Measurements from ENCODE around the gene TBC1D9B.
A peak's percentile ranks its signal among the peaks of the same experiment; 100 is the strongest.

TBC1D9B gene

DNA sequence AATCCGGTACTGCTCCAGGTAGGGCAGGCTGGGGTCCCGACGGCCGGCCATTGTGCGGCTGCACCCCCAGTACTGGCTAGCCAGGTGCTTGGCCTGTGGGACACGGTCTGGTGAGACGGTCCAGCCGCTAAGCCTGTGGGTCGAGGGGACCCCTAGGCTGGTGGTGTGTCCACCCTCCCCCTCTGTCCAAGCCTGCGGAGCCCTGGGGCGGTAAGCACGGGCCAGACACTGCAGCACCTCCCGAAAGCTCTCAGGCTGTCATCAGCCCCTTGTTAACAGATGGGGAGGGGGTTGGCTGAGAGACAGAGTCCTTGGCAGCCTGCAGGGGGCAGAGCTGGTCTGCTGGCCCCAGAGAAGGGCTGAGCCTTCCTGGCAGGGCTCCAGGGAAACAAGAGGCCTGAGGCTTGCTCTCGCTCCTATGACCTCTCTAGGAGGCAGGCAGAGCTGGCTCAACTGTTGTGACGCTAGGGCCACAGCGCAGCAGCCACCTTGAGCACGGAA lies 37.2 kb downstream of the TBC1D9B start:
- Histone ChIP-seq H3K4ac (ENCODE audit: low read depth in 1 of 2, low read length in 2 of 2) (no peak overlapping the region), H2BK5ac (ENCODE audit: low read depth, low read length, poor library complexity, severe bottlenecking) (no peak overlapping the region), H3K4me1 (ENCODE audit: control insufficient read depth, insufficient read depth, low read depth, low read length) (peaks cover 9% of the 10 kb centered on the region), H2AK5ac (ENCODE audit: low read length, severe bottlenecking) (no peak overlapping the region), H3K36me3 (ENCODE audit: control insufficient read depth in 1 of 2, insufficient read depth in 2 of 2, low read depth in 1 of 2, low read length in 2 of 2) (peaks cover 92% of the 10 kb centered on the region in 2 experiments), H3K9me3 (ENCODE audit: control insufficient read depth, low read length) (no peaks in the 10 kb centered on the region), H2BK120ac (ENCODE audit: low read depth, low read length) (no peak overlapping the region), H3K4me2 (ENCODE audit: low read length, poor library complexity, severe bottlenecking) (no peak overlapping the region), H3K14ac (ENCODE audit: low read length in 2 of 2) (no peak overlapping the region), H3K18ac (ENCODE audit: low read depth in 1 of 2, low read length in 2 of 2) (no peak overlapping the region), H3K27ac (ENCODE audit: low read length, poor library complexity, severe bottlenecking) (no peak overlapping the region), H3K79me1 (replicated peaks; ENCODE audit: low read length, poor library complexity, severe bottlenecking) (peaks cover 4% of the 10 kb centered on the region), H3K4me3 (ENCODE audit: insufficient read depth in 1 of 2, low read depth in 1 of 2, low read length in 2 of 2) (no peak overlapping the region), H3K27me3 (ENCODE audit: control insufficient read depth in 1 of 2, insufficient read depth in 1 of 2, low read length in 2 of 2) (no peaks in the 10 kb centered on the region), H2AFZ (ENCODE audit: low read depth, low read length) (no peak overlapping the region), H3K23ac (ENCODE audit: low read length in 2 of 2) (no peak overlapping the region), H3K9ac (ENCODE audit: low read length) (no peak overlapping the region), H4K91ac (ENCODE audit: low read length) (no peak overlapping the region), H4K8ac (ENCODE audit: low read length) (no peak overlapping the region), H2BK15ac (ENCODE audit: low read depth, poor library complexity, severe bottlenecking) (no peak overlapping the region), H2BK12ac (ENCODE audit: low read length in 2 of 2) (no peak overlapping the region)
- DNase-seq = peak; percentile 55
- 94% methylated on average over 17 of the region's 17 CpGs for WGBS

DNA sequence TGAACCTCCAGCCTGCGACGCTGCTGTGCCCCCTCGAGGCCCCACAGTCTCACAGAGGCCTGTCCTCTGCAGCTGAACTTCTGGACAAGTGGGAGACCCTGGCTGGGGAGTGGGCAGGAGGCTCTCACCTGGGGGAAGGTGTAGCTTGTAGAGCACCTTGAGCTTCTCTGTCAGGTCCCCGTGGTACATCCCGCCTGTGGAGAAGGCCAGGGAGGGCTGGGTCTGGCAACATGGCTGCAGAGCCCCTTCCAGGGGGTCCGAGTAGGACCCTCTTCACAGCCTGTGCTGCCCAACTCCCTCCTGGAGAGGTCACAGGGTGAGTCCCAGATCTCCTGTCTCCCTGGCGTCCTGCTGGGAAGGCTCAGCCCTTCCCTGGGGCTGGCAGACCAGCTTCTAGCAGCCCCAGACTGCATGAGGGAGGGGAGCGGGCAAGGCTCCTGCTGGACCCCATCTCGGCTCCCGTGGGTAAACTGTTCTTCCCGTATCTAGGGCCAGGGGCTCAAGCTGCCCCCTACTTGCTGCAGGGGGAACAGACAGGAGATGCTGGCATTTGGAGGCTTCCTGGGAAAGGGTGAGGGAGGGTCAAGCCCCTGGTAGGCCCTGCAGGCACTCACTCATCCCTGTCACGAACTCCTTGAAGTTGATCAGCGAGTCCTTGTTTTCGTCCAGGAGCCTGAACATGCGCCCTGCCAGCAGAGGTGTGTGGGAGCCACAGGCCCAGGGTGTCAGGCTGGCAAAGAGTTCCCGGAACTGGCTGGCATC lies 37.9 kb downstream of the TBC1D9B start:
- no peak overlapping the region for H3K27ac ChIP-seq (ENCODE audit: low read length, poor library complexity, severe bottlenecking)
- H3K36me3 ChIP-seq (ENCODE audit: control insufficient read depth in 1 of 2, insufficient read depth in 2 of 2, low read depth in 1 of 2, low read length in 2 of 2) = peaks cover 92% of the 10 kb centered on the region in 2 experiments
- H2BK5ac ChIP-seq (ENCODE audit: low read depth, low read length, poor library complexity, severe bottlenecking) = no peak overlapping the region
- no peak overlapping the region for H3K4ac ChIP-seq (ENCODE audit: low read depth in 1 of 2, low read length in 2 of 2)
- peaks cover 9% of the 10 kb centered on the region for H3K4me1 ChIP-seq (ENCODE audit: control insufficient read depth, insufficient read depth, low read depth, low read length)
- H4K91ac ChIP-seq (ENCODE audit: low read length) = no peak overlapping the region
- no peak overlapping the region for H2AK5ac ChIP-seq (ENCODE audit: low read length, severe bottlenecking)
- no peak overlapping the region for H3K14ac ChIP-seq (ENCODE audit: low read length in 2 of 2)
- H3K18ac ChIP-seq (ENCODE audit: low read depth in 1 of 2, low read length in 2 of 2) = no peak overlapping the region
- peaks cover 3% of the 10 kb centered on the region for H3K79me1 ChIP-seq (replicated peaks; ENCODE audit: low read length, poor library complexity, severe bottlenecking)
- no peak overlapping the region for H2BK120ac ChIP-seq (ENCODE audit: low read depth, low read length)
- no peaks in the 10 kb centered on the region for H3K9me3 ChIP-seq (ENCODE audit: control insufficient read depth, low read length)
- no peak overlapping the region for H2BK12ac ChIP-seq (ENCODE audit: low read length in 2 of 2)
- no peak overlapping the region for H2AFZ ChIP-seq (ENCODE audit: low read depth, low read length)
- H4K8ac ChIP-seq (ENCODE audit: low read length) = no peak overlapping the region
- DNase-seq = no peak
- WGBS = 92% methylated on average over 16 of the region's 16 CpGs
- H3K4me3 ChIP-seq (ENCODE audit: insufficient read depth in 1 of 2, low read depth in 1 of 2, low read length in 2 of 2) = no peak overlapping the region
- no peak overlapping the region for H3K9ac ChIP-seq (ENCODE audit: low read length)
- no peak overlapping the region for H2BK15ac ChIP-seq (ENCODE audit: low read depth, poor library complexity, severe bottlenecking)
- H3K27me3 ChIP-seq (ENCODE audit: control insufficient read depth in 1 of 2, insufficient read depth in 1 of 2, low read length in 2 of 2) = no peaks in the 10 kb centered on the region
- no peak overlapping the region for H3K4me2 ChIP-seq (ENCODE audit: low read length, poor library complexity, severe bottlenecking)
- no peak overlapping the region for H3K23ac ChIP-seq (ENCODE audit: low read length in 2 of 2)

DNA sequence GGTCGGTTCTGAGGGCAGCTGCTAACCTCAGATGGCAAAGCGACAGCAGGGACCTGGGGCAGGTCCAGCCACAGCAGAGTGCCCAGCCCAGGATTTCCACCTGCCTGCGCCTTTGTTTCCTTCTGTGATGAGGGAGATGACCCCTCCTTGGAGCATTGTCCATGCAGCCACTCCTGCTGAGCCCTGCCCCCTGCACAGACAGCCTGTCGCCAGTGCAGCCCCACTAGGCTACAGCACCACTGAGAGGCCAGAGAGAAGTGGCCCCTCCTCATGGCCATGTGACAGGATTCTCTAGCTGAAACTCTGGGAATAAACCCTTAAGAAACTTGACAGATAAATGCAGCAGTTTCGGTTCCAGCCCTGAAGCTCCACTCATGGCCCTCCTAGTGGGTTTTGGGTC lies 38.6 kb downstream of the TBC1D9B start:
- no peak overlapping the region for H3K27ac ChIP-seq (ENCODE audit: low read length, poor library complexity, severe bottlenecking)
- H3K4me3 ChIP-seq (ENCODE audit: insufficient read depth in 1 of 2, low read depth in 1 of 2, low read length in 2 of 2) = no peak overlapping the region
- H2BK5ac ChIP-seq (ENCODE audit: low read depth, low read length, poor library complexity, severe bottlenecking) = no peak overlapping the region
- no peak overlapping the region for H2BK120ac ChIP-seq (ENCODE audit: low read depth, low read length)
- no peaks in the 10 kb centered on the region for H3K9me3 ChIP-seq (ENCODE audit: control insufficient read depth, low read length)
- H3K18ac ChIP-seq (ENCODE audit: low read depth in 1 of 2, low read length in 2 of 2) = no peak overlapping the region
- no peak overlapping the region for H2AK5ac ChIP-seq (ENCODE audit: low read length, severe bottlenecking)
- H3K36me3 ChIP-seq (ENCODE audit: control insufficient read depth in 1 of 2, insufficient read depth in 2 of 2, low read depth in 1 of 2, low read length in 2 of 2) = peaks cover 91 to 92% of the 10 kb centered on the region in 2 experiments
- H3K4me1 ChIP-seq (ENCODE audit: control insufficient read depth, insufficient read depth, low read depth, low read length) = peaks cover 9% of the 10 kb centered on the region
- H3K9ac ChIP-seq (ENCODE audit: low read length) = no peak overlapping the region
- peaks cover 1% of the 10 kb centered on the region for H3K79me1 ChIP-seq (replicated peaks; ENCODE audit: low read length, poor library complexity, severe bottlenecking)
- no peak for DNase-seq
- no peak overlapping the region for H2AFZ ChIP-seq (ENCODE audit: low read depth, low read length)
- no peak overlapping the region for H3K4ac ChIP-seq (ENCODE audit: low read depth in 1 of 2, low read length in 2 of 2)
- no peak overlapping the region for H4K91ac ChIP-seq (ENCODE audit: low read length)
- H3K27me3 ChIP-seq (ENCODE audit: control insufficient read depth in 1 of 2, insufficient read depth in 1 of 2, low read length in 2 of 2) = no peaks in the 10 kb centered on the region
- H3K4me2 ChIP-seq (ENCODE audit: low read length, poor library complexity, severe bottlenecking) = no peak overlapping the region
- 99% methylated on average over 5 of the region's 5 CpGs for WGBS
- H4K8ac ChIP-seq (ENCODE audit: low read length) = no peak overlapping the region
- no peak overlapping the region for H3K14ac ChIP-seq (ENCODE audit: low read length in 2 of 2)
- no peak overlapping the region for H2BK15ac ChIP-seq (ENCODE audit: low read depth, poor library complexity, severe bottlenecking)
- H2BK12ac ChIP-seq (ENCODE audit: low read length in 2 of 2) = no peak overlapping the region
- no peak overlapping the region for H3K23ac ChIP-seq (ENCODE audit: low read length in 2 of 2)

DNA sequence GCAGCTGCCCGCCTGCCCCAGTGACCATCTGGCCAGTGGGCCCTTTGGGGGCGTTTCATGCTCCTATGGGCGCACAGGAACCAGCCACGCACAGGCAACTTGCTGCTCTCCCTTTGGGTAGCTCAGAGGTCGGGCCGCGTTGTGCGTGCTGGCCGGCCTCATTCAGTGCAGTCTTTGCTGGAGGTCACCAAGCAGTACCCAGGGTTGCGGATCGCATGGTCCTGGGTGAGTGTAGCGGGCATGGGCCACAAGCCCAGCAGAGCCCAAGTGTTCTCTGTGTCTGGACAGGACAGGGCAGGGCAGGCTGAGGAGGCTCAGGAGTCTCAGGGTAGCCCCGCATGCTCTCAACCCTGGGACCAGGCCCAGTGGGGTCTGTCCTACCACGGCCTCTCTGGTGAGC lies 39.2 kb downstream of the TBC1D9B start:
- Histone ChIP-seq H2BK120ac (ENCODE audit: low read depth, low read length) (no peak overlapping the region), H3K23ac (ENCODE audit: low read length in 2 of 2) (no peak overlapping the region)
- no peak for DNase-seq

More for the DNA sequence above, 39.2 kb downstream of the TBC1D9B start:
- Histone ChIP-seq H3K14ac (ENCODE audit: low read length in 2 of 2) (no peak overlapping the region), H2AFZ (ENCODE audit: low read depth, low read length) (no peak overlapping the region), H3K27ac (ENCODE audit: low read length, poor library complexity, severe bottlenecking) (no peak overlapping the region), H2BK5ac (ENCODE audit: low read depth, low read length, poor library complexity, severe bottlenecking) (no peak overlapping the region), H2BK12ac (ENCODE audit: low read length in 2 of 2) (no peak overlapping the region), H3K9me3 (ENCODE audit: control insufficient read depth, low read length) (no peaks in the 10 kb centered on the region), H2AK5ac (ENCODE audit: low read length, severe bottlenecking) (no peak overlapping the region), H4K8ac (ENCODE audit: low read length) (no peak overlapping the region), H3K36me3 (ENCODE audit: control insufficient read depth in 1 of 2, insufficient read depth in 2 of 2, low read depth in 1 of 2, low read length in 2 of 2) (peaks cover 91 to 92% of the 10 kb centered on the region in 2 experiments), H3K79me1 (replicated peaks; ENCODE audit: low read length, poor library complexity, severe bottlenecking) (peaks cover 1% of the 10 kb centered on the region), H4K91ac (ENCODE audit: low read length) (no peak overlapping the region), H3K4me1 (ENCODE audit: control insufficient read depth, insufficient read depth, low read depth, low read length) (peaks cover 9% of the 10 kb centered on the region), H3K27me3 (ENCODE audit: control insufficient read depth in 1 of 2, insufficient read depth in 1 of 2, low read length in 2 of 2) (no peaks in the 10 kb centered on the region), H2BK15ac (ENCODE audit: low read depth, poor library complexity, severe bottlenecking) (no peak overlapping the region), H3K4me3 (ENCODE audit: insufficient read depth in 1 of 2, low read depth in 1 of 2, low read length in 2 of 2) (no peak overlapping the region), H3K4ac (ENCODE audit: low read depth in 1 of 2, low read length in 2 of 2) (no peak overlapping the region), H3K4me2 (ENCODE audit: low read length, poor library complexity, severe bottlenecking) (no peak overlapping the region), H3K18ac (ENCODE audit: low read depth in 1 of 2, low read length in 2 of 2) (no peak overlapping the region), H3K9ac (ENCODE audit: low read length) (no peak overlapping the region)
- WGBS = 96% methylated on average over 14 of the region's 14 CpGs
